Stimulated activated CD4-positive, alpha-beta T cell treated with anti-CD3 and anti-CD28 coated beads, Interleukin-12 subunit alpha, Interleukin-12 subunit beta, amount 100 ng/mL, for 48 hours (primary cell): ENCODE data around the gene STAT5A.
"Not testable (repeated sequence)": the region's sequence is repeated elsewhere in the genome, so short reads cannot be mapped to it uniquely, and the experiment has no call there.

Experiments
- DNase-seq, 3 donors: peaks; one replicate each; pipeline ENCODE4 v3.0.0-alpha.2; 2020; ENCODE audit warnings: low read depth in 2 of 3, low spot score in 1 of 3

Gene STAT5A

GRCh38 chr17:42283241-42284023 lies 4.9 kb upstream of the STAT5A start:
- DNase-seq: no peak

GRCh38 chr17:42284024-42284369 lies 4.3 kb upstream of the STAT5A start:
- DNase-seq: no peak

GRCh38 chr17:42284566-42284965 lies 3.7 kb upstream of the STAT5A start:
- DNase-seq: no peak

GRCh38 chr17:42285346-42286050 lies 2.8 kb upstream of the STAT5A start:
- DNase-seq: no peak

GRCh38 chr17:42286411-42287221 lies 1.7 kb upstream of the STAT5A start:
- no peak for DNase-seq

GRCh38 chr17:42287305-42287976 lies 857 bp upstream of the STAT5A start:
- DNase-seq: peak in 1 of 3 donors; percentile 29

GRCh38 chr17:42288803-42289610 lies 709 bp downstream of the STAT5A start:
- DNase-seq: peak in 1 of 3 donors; percentile 46

GRCh38 chr17:42289611-42290181 lies 1.4 kb downstream of the STAT5A start:
- peak; percentile 53 to 62 (median 58) for DNase-seq

GRCh38 chr17:42290577-42290976 lies 2.3 kb downstream of the STAT5A start:
- no peak for DNase-seq

GRCh38 chr17:42291129-42291528 lies 2.8 kb downstream of the STAT5A start:
- no peak for DNase-seq

- no peak for DNase-seq
Measured at GRCh38 chr17:42294469-42295398, 6.4 kb downstream of the STAT5A start.

GRCh38 chr17:42296012-42296411 lies 7.7 kb downstream of the STAT5A start:
- DNase-seq: no peak

- DNase-seq: not testable (repeated sequence)
Measured at GRCh38 chr17:42297775-42298174, 9.5 kb downstream of the STAT5A start.

GRCh38 chr17:42299361-42299760 lies 11.1 kb downstream of the STAT5A start:
- not testable (repeated sequence) for DNase-seq

GRCh38 chr17:42299913-42300312 lies 11.6 kb downstream of the STAT5A start:
- not testable (repeated sequence) for DNase-seq

- no peak for DNase-seq
Measured at GRCh38 chr17:42301022-42301421, 12.7 kb downstream of the STAT5A start.

- DNase-seq: no peak
Measured at GRCh38 chr17:42303694-42304093, 15.4 kb downstream of the STAT5A start.

GRCh38 chr17:42304187-42305030 lies 16.1 kb downstream of the STAT5A start:
- no peak for DNase-seq
